Subcutaneous abdominal adipose tissue (tissue), 5 donors: ENCODE data around the gene KIAA1671.
A peak's percentile ranks its signal among the peaks of the same experiment; 100 is the strongest.

Experiments used
- H3K27ac ChIP-seq: one replicate; pipeline ENCODE4 v1.7.0; 2013; ENCODE audit warnings: low read depth, mild to moderate bottlenecking, inconsistent platforms, low read length, moderate library complexity
- H3K27me3 ChIP-seq, 5 donors: one replicate each; pipeline ENCODE4 v1.7.0; 2013; ENCODE audit warnings: low read length in 5 of 5, inconsistent platforms in 1 of 5; ENCODE audit not compliant: control insufficient read depth in 5 of 5, insufficient read depth in 4 of 5
- H3K36me3 ChIP-seq, 5 donors: one replicate each; pipeline ENCODE4 v1.7.0; 2013; ENCODE audit warnings: low read length in 5 of 5; ENCODE audit not compliant: control insufficient read depth in 5 of 5, insufficient read depth in 5 of 5
- H3K4me1 ChIP-seq, 5 donors: one replicate each; pipeline ENCODE4 v1.7.0; 2013; ENCODE audit warnings: low read length in 5 of 5, mild to moderate bottlenecking in 3 of 5, moderate library complexity in 1 of 5; ENCODE audit not compliant: control insufficient read depth in 5 of 5, insufficient read depth in 5 of 5
- H3K4me3 ChIP-seq, 5 donors: one replicate each; pipeline ENCODE4 v1.7.0; 2013; ENCODE audit warnings: low read length in 5 of 5, low read depth in 1 of 5
- H3K9ac ChIP-seq, 5 donors: one replicate each; pipeline ENCODE4 v1.7.0; 2013; ENCODE audit warnings: low read length in 5 of 5, mild to moderate bottlenecking in 4 of 5, moderate library complexity in 3 of 5
- H3K9me3 ChIP-seq, 5 donors: one replicate each; pipeline ENCODE4 v1.7.0; 2013; ENCODE audit warnings: low read length in 5 of 5; ENCODE audit not compliant: control insufficient read depth in 5 of 5
- donor health status: healthy.
- donor health status: healthy.
- donor health status: healthy.
- donor health status: healthy.
- donor health status: healthy.

Gene KIAA1671

DNA sequence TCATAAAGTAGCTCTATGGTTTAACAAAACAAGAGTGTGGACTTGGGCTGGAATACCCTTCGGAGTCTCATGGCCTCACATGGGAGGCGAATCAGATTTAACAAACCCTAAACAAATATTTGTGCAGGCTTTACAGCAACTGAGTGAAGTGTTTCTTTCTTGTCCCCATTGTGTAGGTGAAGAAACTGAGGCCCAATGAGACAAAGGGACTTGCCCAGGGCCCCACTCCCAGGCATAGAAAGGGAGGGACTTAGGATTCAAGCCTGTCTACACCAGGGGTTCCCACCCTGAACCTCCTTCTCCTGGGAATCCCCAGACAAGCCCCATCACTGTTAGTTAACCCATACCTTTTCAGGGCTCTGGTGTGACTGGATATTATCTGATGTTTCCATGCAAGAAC is 192.0 kb downstream of the KIAA1671 start:
- Histone ChIP-seq H3K9me3 (no peaks in the 10 kb centered on the region), H3K4me3 (no peak overlapping the region), H3K27me3 (no peaks in the 10 kb centered on the region), H3K9ac (no peak overlapping the region), H3K4me1 (peaks cover 0 to 46% (median 6%) of the 10 kb centered on the region in 5 donors), H3K36me3 (no peaks in the 10 kb centered on the region), H3K27ac (no peak overlapping the region)

DNA sequence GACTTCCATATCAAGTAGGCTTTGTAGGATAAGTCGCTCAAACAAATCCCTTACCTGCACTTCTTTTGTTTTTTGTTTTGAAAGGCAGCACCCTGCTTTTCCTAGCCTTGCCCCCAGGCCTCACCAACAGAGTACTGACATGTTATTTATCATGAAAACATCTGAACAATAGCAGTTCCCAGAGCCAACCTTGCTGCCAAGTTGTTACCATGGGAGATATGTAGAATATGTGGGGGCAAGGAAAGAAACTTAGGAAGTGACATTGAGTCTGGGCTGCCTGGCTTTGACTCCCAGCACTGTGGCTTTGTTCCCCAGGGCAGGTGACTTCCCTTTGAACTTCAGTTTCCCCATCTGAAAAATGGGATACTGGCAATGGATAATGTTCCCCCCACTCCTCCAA is 193.8 kb downstream of the KIAA1671 start:
- H3K27me3 ChIP-seq: no peaks in the 10 kb centered on the region
- no peak overlapping the region for H3K27ac ChIP-seq
- H3K4me3 ChIP-seq: no peak overlapping the region
- no peaks in the 10 kb centered on the region for H3K36me3 ChIP-seq
- peaks cover 0 to 41% (median 6%) of the 10 kb centered on the region in 5 donors for H3K4me1 ChIP-seq
- H3K9me3 ChIP-seq: no peaks in the 10 kb centered on the region
- no peak overlapping the region for H3K9ac ChIP-seq

DNA sequence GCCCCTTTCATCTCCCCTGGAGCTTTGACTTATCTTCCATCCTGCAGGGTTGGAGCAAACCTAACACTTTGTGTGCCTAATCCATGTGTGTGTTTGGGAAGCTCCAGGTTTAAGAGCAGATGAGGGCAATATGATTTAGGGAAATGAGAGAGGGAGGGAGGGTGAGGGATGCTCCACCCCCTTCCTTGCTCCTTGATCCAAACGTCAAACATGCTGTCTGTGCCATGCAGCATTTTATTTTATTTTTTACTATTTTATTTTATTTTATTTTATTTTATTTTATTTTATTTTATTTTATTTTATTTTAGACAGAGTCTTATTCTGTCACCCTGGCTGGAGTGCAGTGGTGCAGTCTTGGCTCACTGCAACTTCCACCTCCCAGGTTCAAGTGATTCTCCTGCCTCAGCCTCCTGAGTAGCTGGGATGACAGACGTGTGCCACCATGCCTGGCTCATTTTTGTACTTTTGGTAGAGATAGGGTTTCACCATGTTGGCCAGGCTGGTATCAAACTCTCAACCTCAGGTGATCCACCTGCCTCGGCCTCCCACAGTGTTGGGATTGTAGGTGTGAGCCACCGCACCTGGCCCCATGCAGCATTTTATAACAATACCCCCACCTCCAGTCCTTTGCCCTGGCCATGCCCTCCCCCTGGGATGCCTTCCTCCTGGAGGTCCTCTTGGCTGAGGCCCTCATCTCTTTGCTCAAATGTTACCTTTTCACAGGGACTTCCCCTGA is 194.6 kb downstream of the KIAA1671 start:
- H3K4me3 ChIP-seq: no peak overlapping the region
- no peaks in the 10 kb centered on the region for H3K27me3 ChIP-seq
- H3K4me1 ChIP-seq: peaks cover 0 to 41% (median 6%) of the 10 kb centered on the region in 5 donors
- no peaks in the 10 kb centered on the region for H3K36me3 ChIP-seq
- no peak overlapping the region for H3K9ac ChIP-seq
- H3K27ac ChIP-seq: no peak overlapping the region
- no peaks in the 10 kb centered on the region for H3K9me3 ChIP-seq

DNA sequence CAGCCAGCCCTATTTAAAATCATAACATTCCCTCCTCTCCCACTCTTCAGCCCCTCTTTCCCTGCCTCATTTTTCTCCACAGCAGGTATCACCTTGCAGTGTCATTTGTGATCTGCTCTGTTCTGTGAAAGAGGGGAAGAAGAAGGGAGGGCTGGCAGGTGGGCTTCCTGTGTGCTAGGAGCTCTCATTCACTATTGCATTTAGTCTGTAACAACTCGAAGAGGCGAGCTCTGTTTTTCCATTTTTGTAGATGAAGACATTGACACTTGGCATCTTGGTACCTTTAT is 195.1 kb downstream of the KIAA1671 start:
- H3K27ac ChIP-seq: no peak overlapping the region
- H3K4me1 ChIP-seq: peaks cover 0 to 41% (median 6%) of the 10 kb centered on the region in 5 donors
- H3K9ac ChIP-seq: no peak overlapping the region
- no peaks in the 10 kb centered on the region for H3K9me3 ChIP-seq
- no peak overlapping the region for H3K4me3 ChIP-seq
- no peaks in the 10 kb centered on the region for H3K27me3 ChIP-seq
- H3K36me3 ChIP-seq: no peaks in the 10 kb centered on the region

DNA sequence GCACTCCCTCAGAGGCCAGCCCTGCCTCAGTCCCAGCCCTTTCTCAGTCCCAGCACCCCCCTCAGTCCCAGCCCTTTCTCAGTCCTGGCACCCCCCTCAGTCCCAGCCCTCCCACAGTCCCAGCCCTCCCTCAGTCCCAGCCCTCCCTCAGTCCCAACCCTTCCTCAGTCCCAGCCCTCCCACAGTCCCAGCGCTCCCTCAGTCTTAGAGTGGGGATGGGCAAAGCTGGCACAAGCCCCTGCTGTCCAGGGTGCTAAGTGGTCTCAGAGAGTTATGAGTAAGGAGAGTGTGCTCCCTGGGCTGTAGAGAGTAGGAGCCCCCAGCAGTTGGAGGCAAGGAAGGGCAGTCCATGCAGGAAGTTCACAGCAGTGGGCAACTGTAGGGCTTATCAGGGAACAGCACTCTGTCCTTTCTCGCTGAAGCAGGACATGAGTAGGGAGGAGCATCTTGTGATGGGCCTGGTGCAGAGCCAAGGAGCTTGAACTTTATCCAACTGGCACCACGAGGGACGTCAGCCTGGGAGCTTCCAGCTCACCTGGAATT is 195.7 kb downstream of the KIAA1671 start:
- Histone ChIP-seq H3K27me3 (no peaks in the 10 kb centered on the region), H3K4me3 (no peak overlapping the region), H3K36me3 (no peaks in the 10 kb centered on the region), H3K4me1 (peaks cover 0 to 36% (median 6%) of the 10 kb centered on the region in 5 donors), H3K9ac (no peak overlapping the region), H3K27ac (no peak overlapping the region), H3K9me3 (no peaks in the 10 kb centered on the region)

DNA sequence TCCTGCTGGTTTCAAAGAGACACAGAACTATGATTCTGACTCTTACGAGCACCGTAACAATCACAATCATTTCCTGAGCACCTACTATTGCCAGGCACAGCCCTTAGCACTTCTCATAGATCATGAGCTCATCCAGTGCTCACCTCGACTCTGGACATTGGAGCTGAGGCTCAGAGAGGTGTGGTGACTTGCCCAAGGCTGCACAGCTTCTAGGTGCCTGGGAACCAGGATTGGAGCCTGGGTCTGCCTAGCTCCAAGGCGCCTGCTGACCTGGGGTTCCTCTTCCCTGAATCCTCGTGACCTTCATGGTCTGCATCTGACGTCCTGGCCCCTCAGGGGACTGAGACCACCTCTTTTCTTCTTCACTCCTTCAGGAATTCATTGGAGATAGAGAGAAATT is 196.5 kb downstream of the KIAA1671 start:
- H3K4me3 ChIP-seq: no peak overlapping the region
- H3K4me1 ChIP-seq: peaks cover under 1 to 35% (median 10%) of the 10 kb centered on the region in 5 donors

DNA sequence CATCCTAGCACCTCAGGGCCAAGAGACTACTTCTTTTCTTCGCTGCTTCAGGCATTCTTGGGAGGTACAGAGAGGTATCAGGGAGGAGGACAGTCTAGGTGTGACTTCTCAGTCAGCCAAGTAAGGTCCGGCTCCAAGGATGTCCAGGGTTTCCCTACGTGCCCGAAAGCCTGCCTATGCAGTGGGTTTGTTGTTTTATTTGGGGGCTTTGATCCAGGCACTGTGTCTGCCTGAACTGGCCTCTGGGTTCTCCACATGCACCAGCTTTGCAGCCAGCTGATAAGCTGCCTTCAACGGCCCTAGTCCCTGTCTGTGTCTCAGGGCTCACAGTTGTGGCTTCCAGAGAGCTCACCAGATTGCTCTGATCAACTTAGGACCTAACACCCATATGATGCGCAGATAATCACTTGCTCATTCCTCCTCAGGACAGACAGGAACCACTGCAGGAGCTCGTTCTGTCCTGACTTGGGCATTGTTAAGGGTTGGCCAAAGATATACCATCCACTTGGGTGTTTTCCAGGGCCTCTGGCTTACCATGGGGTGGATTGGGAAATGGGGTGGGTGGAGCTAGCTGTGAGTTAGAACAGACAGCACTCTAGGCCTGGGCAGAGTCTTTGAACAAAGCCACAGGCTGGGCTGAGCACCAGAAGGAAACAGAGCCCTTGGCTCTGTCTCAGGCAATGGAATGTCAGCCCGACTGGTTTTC is 201.6 kb downstream of the KIAA1671 start:
- peaks cover 3 to 21% (median 14%) of the 10 kb centered on the region in 5 donors for H3K4me1 ChIP-seq
- peak overlapping the region; percentile 7 for H3K27ac ChIP-seq
- no peaks in the 10 kb centered on the region for H3K9me3 ChIP-seq

More for the DNA sequence above, 196.5 kb downstream of the KIAA1671 start:
- Histone ChIP-seq H3K27ac (no peak overlapping the region), H3K27me3 (no peaks in the 10 kb centered on the region), H3K36me3 (no peaks in the 10 kb centered on the region), H3K9me3 (no peaks in the 10 kb centered on the region), H3K9ac (peak overlapping the region in 1 of 5 donors; percentile 37)

DNA sequence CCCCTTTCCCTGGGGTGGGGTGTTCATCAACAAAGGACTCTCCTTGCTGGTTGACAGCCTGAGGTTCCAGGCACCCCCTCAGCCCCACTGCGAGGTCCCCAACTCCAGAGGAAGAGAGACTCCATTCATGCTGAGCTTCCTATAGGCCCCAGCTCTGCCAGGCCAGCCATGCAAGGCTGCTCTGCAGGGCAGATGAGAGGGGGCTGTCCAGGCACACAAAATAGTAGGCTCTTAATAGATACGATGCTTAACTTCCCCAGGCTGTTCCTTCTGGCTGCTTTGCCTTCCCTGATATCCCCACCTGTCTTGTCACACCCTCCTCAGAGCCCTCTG is 202.1 kb downstream of the KIAA1671 start:
- Histone ChIP-seq H3K4me1 (peaks cover 3 to 17% (median 14%) of the 10 kb centered on the region in 5 donors), H3K27ac (peak overlapping the region; percentile 7), H3K36me3 (no peaks in the 10 kb centered on the region), H3K27me3 (no peaks in the 10 kb centered on the region), H3K4me3 (no peak overlapping the region), H3K9ac (peak overlapping the region in 1 of 5 donors; percentile 13), H3K9me3 (no peaks in the 10 kb centered on the region)

More for the DNA sequence above, 201.6 kb downstream of the KIAA1671 start:
- no peak overlapping the region for H3K9ac ChIP-seq
- H3K4me3 ChIP-seq: no peak overlapping the region
- no peaks in the 10 kb centered on the region for H3K36me3 ChIP-seq
- no peaks in the 10 kb centered on the region for H3K27me3 ChIP-seq

DNA sequence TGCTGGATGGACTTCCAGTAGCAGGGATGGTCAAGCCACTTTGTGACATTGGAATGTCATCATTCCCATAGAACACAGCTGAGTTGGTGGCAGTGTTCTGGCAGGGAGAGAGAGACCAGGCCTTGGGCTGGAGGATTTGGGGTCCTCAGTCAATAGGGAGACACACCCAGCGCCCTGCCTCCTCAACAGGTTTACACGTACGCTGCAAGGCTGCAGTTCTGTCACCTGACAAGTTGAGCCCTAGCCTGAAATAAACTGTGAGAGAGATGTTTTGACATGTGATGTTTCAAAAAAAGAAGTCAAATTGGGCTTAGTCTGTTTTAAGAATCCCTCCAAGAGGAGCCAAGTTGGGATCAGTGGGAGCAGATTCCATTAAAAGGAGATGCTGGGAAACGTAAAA is 204.2 kb downstream of the KIAA1671 start:
- no peaks in the 10 kb centered on the region for H3K27me3 ChIP-seq
- no peak overlapping the region for H3K4me3 ChIP-seq
- H3K36me3 ChIP-seq: no peaks in the 10 kb centered on the region
- no peak overlapping the region for H3K27ac ChIP-seq
- no peaks in the 10 kb centered on the region for H3K9me3 ChIP-seq
- peaks cover 3 to 19% (median 14%) of the 10 kb centered on the region in 5 donors for H3K4me1 ChIP-seq
- no peak overlapping the region for H3K9ac ChIP-seq

DNA sequence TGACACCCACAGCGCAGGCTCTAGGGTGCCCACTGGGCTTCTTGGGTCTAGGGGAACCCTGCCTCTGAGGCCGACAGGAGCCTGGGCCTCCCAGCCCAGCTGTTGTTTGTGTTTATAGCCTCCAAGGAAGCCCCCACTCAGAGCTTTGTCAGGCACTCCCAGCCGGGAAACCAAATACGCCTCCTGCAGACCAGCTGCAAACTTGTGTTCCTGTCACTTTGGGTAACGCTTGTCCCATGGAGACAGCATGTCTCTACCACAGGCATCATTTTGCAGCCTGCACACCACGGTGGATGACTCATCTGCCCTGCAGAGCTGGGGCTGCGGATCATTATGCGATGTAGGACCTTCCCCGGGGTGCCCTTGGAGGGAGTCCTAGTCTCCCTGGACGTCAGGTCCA is 206.5 kb downstream of the KIAA1671 start:
- Histone ChIP-seq H3K27ac (no peak overlapping the region), H3K4me3 (no peak overlapping the region), H3K36me3 (no peaks in the 10 kb centered on the region), H3K4me1 (peaks cover under 1 to 16% (median 11%) of the 10 kb centered on the region in 5 donors), H3K9ac (no peak overlapping the region), H3K9me3 (no peaks in the 10 kb centered on the region), H3K27me3 (no peaks in the 10 kb centered on the region)
